Measurements from ENCODE around the gene GNL3. TPM values are rescaled to one million over a fixed set of nuclear protein-coding genes. Genes with fewer than 3 reads are reported as not detected.

GNL3 gene
- total RNA-seq, 1 donor from 2014 or later, result 142 TPM

GRCh38 chr3:52705438-52705687 is 19.5 kb downstream of the GNL3 start:
- Mint-ChIP-seq H3K4me1 (peaks cover 29% of the 10 kb centered on the region), H3K9me3 (no peaks in the 10 kb centered on the region), H3K27me3 (ENCODE audit: low read depth) (no peaks in the 10 kb centered on the region), H3K36me3 (ENCODE audit: low read depth) (no peaks in the 10 kb centered on the region), H3K4me3 (peak overlapping the region; percentile 99), H3K27ac (ENCODE audit: unreplicated experiment) (peak overlapping the region; percentile 96)
- no peak for DNase-seq (ENCODE audit: low read depth, low spot score)
- no peak for TF ChIP-seq CTCF (conservative IDR thresholded peaks at IDR 0.05)

- no peak for TF ChIP-seq CTCF (conservative IDR thresholded peaks at IDR 0.05)
- Mint-ChIP-seq H3K4me3 (peak within 1 kb of the TSS; percentile 99), H3K36me3 (ENCODE audit: low read depth) (no peaks in the 10 kb centered on the region), H3K27me3 (ENCODE audit: low read depth) (no peaks in the 10 kb centered on the region), H3K9me3 (no peaks in the 10 kb centered on the region), H3K4me1 (peaks cover 29% of the 10 kb centered on the region), H3K27ac (ENCODE audit: unreplicated experiment) (peak within 1 kb of the TSS; percentile 98)
- peak; percentile 75 for DNase-seq (ENCODE audit: low read depth, low spot score)
These were observed 20.2 kb downstream of the GNL3 start, which contains the start of the genes GLT8D1 and SPCS1 for GRCh38 chr3:52705688-52706686. GLT8D1 (minus strand) TSS chr3:52705791; CDS start chr3:52700460, 5,331 bp downstream. SPCS1 (plus strand) TSS chr3:52706106; CDS start chr3:52706247, 141 bp downstream.

- H3K27ac Mint-ChIP-seq (ENCODE audit: unreplicated experiment), result no peak overlapping the region
- no peak for DNase-seq (ENCODE audit: low read depth, low spot score)
- H3K36me3 Mint-ChIP-seq (ENCODE audit: low read depth), result peaks cover 8% of the 10 kb centered on the region
- no peaks in the 10 kb centered on the region for H3K27me3 Mint-ChIP-seq (ENCODE audit: low read depth)
- no peak for TF ChIP-seq CTCF (conservative IDR thresholded peaks at IDR 0.05)
- peaks cover 40% of the 10 kb centered on the region for H3K4me1 Mint-ChIP-seq
- no peaks in the 10 kb centered on the region for H3K9me3 Mint-ChIP-seq
- peak overlapping the region; percentile 99 for H3K4me3 Mint-ChIP-seq
These were observed 21.8 kb downstream of the GNL3 start for GRCh38 chr3:52707585-52707984.

- no peak for DNase-seq (ENCODE audit: low read depth, low spot score)
- no peaks in the 10 kb centered on the region for H3K9me3 Mint-ChIP-seq
- no peak overlapping the region for H3K27ac Mint-ChIP-seq (ENCODE audit: unreplicated experiment)
- H3K36me3 Mint-ChIP-seq (ENCODE audit: low read depth), result peaks cover 11% of the 10 kb centered on the region
- no peaks in the 10 kb centered on the region for H3K27me3 Mint-ChIP-seq (ENCODE audit: low read depth)
- TF ChIP-seq CTCF (conservative IDR thresholded peaks at IDR 0.05), result no peak
- no peak overlapping the region for H3K4me3 Mint-ChIP-seq
- peaks cover 34% of the 10 kb centered on the region for H3K4me1 Mint-ChIP-seq
These were observed 24.7 kb downstream of the GNL3 start for GRCh38 chr3:52710512-52710911.

GRCh38 chr3:52712291-52713212 is 26.7 kb downstream of the GNL3 start:
- DNase-seq (ENCODE audit: low read depth, low spot score), result peak; percentile 12
- Mint-ChIP-seq H3K4me3 (peak overlapping the region; percentile 66), H3K4me1 (peaks cover 31% of the 10 kb centered on the region), H3K27ac (ENCODE audit: unreplicated experiment) (peak overlapping the region; percentile 89), H3K9me3 (no peaks in the 10 kb centered on the region), H3K27me3 (ENCODE audit: low read depth) (no peaks in the 10 kb centered on the region), H3K36me3 (ENCODE audit: low read depth) (peaks cover 11% of the 10 kb centered on the region)
- no peak for TF ChIP-seq CTCF (conservative IDR thresholded peaks at IDR 0.05)

Data from neural crest cell (in vitro differentiated cells).